PC-9 (cell line): Measurements from ENCODE around the gene TSHZ2. TPM values are rescaled to one million over a fixed set of nuclear protein-coding genes. Genes with fewer than 3 reads are reported as not detected.

Experiments
- BruUV-seq: library from RNA; stranded (reverse); fragments of 400-500 nt; replicated peaks from 2 replicates; lab custom pipeline; 2021; lab: Mats Ljungman, UMichigan
- CTCF ChIA-PET: fragments of 300-600 bp; sonication (Branson Sonifier 250); formaldehyde crosslinking; loops from one replicate; lab custom pipeline; 2022; ENCODE audit warnings: antibody characterized with exemption; lab: Charles Lee
- POLR2A ChIA-PET: fragments of 300-600 bp; sonication (Branson Sonifier 250); formaldehyde crosslinking; loops from one replicate; lab custom pipeline; 2022; ENCODE audit warnings: antibody characterized with exemption; ENCODE audit not compliant: unreplicated experiment; lab: Charles Lee
- DNase-seq, 2 experiments: peaks; one replicate each; pipeline versions ENCODE4 v3.0.0 to v3.0.0-alpha.2; 2015 to 2022; ENCODE audit warnings: mixed read lengths in 1 of 2
- H2AFZ ChIP-seq: fragments of 200-600 bp; sonication (generic); 2 replicates; pipeline ENCODE4 v1.8.1; 2017; ENCODE audit warnings: antibody characterized with exemption
- H3F3A ChIP-seq: fragments of 200-600 bp; sonication (generic); 2 replicates; pipeline ENCODE4 v1.8.1; 2017; ENCODE audit warnings: antibody characterized with exemption, mild to moderate bottlenecking, low read depth; ENCODE audit not compliant: insufficient read depth
- H3K27ac ChIP-seq: fragments of 200-600 bp; sonication (generic); 2 replicates; pipeline ENCODE4 v1.6.1; 2016; ENCODE audit warnings: mixed run types
- H3K27me3 ChIP-seq: fragments of 200-600 bp; sonication (generic); 2 replicates; pipeline ENCODE4 v1.6.1; 2016; ENCODE audit warnings: low read depth, mixed run types; ENCODE audit not compliant: insufficient read depth
- H3K36me3 ChIP-seq: fragments of 200-600 bp; sonication (generic); 2 replicates; pipeline ENCODE4 v1.6.1; 2016; ENCODE audit warnings: low read depth, mixed run types
- H3K4me1 ChIP-seq: fragments of 200-600 bp; sonication (generic); replicated peaks from 2 replicates; pipeline ENCODE4 v1.6.1; 2016; ENCODE audit warnings: mixed run types; ENCODE audit not compliant: insufficient read depth
- H3K4me2 ChIP-seq: fragments of 200-600 bp; sonication (generic); 2 replicates; pipeline ENCODE4 v1.6.1; 2017; ENCODE audit warnings: mixed run types
- H3K4me3 ChIP-seq: fragments of 200-600 bp; sonication (generic); 2 replicates; pipeline ENCODE4 v1.6.1; 2016; ENCODE audit warnings: mixed run types
- H3K79me2 ChIP-seq: fragments of 200-600 bp; sonication (generic); 2 replicates; pipeline ENCODE4 v1.6.1; 2017; ENCODE audit warnings: low read depth, mixed run types
- H3K9me2 ChIP-seq: fragments of 200-600 bp; sonication (generic); 2 replicates; pipeline ENCODE4 v1.8.1; 2017; ENCODE audit warnings: mild to moderate bottlenecking; ENCODE audit not compliant: insufficient read depth
- H3K9me3 ChIP-seq: fragments of 200-600 bp; sonication (generic); 2 replicates; pipeline ENCODE4 v1.8.1; 2016; ENCODE audit warnings: low read depth; ENCODE audit not compliant: insufficient read depth
- H4K20me1 ChIP-seq: fragments of 200-600 bp; sonication (generic); 2 replicates; pipeline ENCODE4 v1.8.1; 2017; ENCODE audit not compliant: insufficient read depth
- CTCF ChIP-seq: fragments of 200-600 bp; sonication (generic); conservative IDR thresholded peaks from 2 replicates; pipeline ENCODE4 v1.6.1; 2017; ENCODE audit warnings: mixed run types, antibody characterized with exemption, mild to moderate bottlenecking, moderate library complexity
- EZH2 ChIP-seq: fragments of 200-600 bp; sonication (generic); IDR thresholded peaks from 2 replicates; pipeline ENCODE4 v1.8.0; 2017; ENCODE audit warnings: antibody characterized with exemption, low read depth
- intact Hi-C: fragments of 100-400 bp; cut with micrococcal nuclease; formaldehyde crosslinking; loops from one replicate; pipeline ENCODE4 v1.10.0; 2022; ENCODE audit not compliant: unreplicated experiment
- total RNA-seq: library from RNA; stranded (reverse); gene quantifications from 2 replicates; pipeline ENCODE4 v1.2.3, GENCODE V29; 2021

TSHZ2 gene
- total RNA-seq, 1 experiment from 2014 or later: not detected

- H3K79me2 ChIP-seq: no peaks in the 10 kb centered on the region
- TF ChIP-seq CTCF: no peak
- no peak for TF ChIP-seq EZH2
- no peaks in the 10 kb centered on the region for H3K36me3 ChIP-seq
- peaks cover 14% of the 10 kb centered on the region; the same call in 1 of the 2 replicates for H3K27me3 ChIP-seq
- no peaks in the 10 kb centered on the region for H4K20me1 ChIP-seq
- ChIA-PET CTCF (interaction anchor here (0.6 kb wide), 1 partner anchor 79 kb away, joined by 4 read pairs; no protein-coding TSS in a partner anchor), POLR2A (no interaction called here)
- H3K9me3 ChIP-seq: no peaks in the 10 kb centered on the region; the same call in 1 of the 2 replicates
- intact Hi-C loops: no loop called here
- H3K9me2 ChIP-seq: no peaks in the 10 kb centered on the region
- no peak overlapping the region for H3K27ac ChIP-seq
- no peaks in the 10 kb centered on the region for H3K4me1 ChIP-seq
- H2AFZ ChIP-seq: no peak overlapping the region
- H3F3A ChIP-seq: no peaks in the 10 kb centered on the region
- no TSS peak for BruUV-seq
- DNase-seq: peak in 1 of 2 experiments; percentile 12
- no peak overlapping the region for H3K4me3 ChIP-seq
- no peak overlapping the region for H3K4me2 ChIP-seq
Measured at GRCh38 chr20:53079828-53080686, 107.9 kb downstream of the TSHZ2 start.

- ChIA-PET POLR2A (no interaction called here), CTCF (no interaction called here)
- Histone ChIP-seq H3K4me1 (no peaks in the 10 kb centered on the region), H2AFZ (no peak overlapping the region), H3K9me3 (no peaks in the 10 kb centered on the region; the same call in 1 of the 2 replicates), H3K4me3 (no peak overlapping the region), H4K20me1 (no peaks in the 10 kb centered on the region), H3K27me3 (peaks cover 20% of the 10 kb centered on the region), H3K4me2 (no peak overlapping the region), H3K9me2 (no peaks in the 10 kb centered on the region), H3K27ac (no peak overlapping the region), H3F3A (no peaks in the 10 kb centered on the region), H3K36me3 (no peaks in the 10 kb centered on the region), H3K79me2 (no peaks in the 10 kb centered on the region)
- no TSS peak for BruUV-seq
- intact Hi-C loops: no loop called here
- no peak for TF ChIP-seq CTCF
- TF ChIP-seq EZH2: no peak
- DNase-seq: no peak
Measured at GRCh38 chr20:53080687-53080962, 108.5 kb downstream of the TSHZ2 start.

GRCh38 chr20:53080969-53081871, 109.1 kb downstream of the TSHZ2 start:
- TF ChIP-seq EZH2: no peak
- TF ChIP-seq CTCF: no peak
- H3K36me3 ChIP-seq: no peaks in the 10 kb centered on the region
- no peak overlapping the region for H2AFZ ChIP-seq
- no peaks in the 10 kb centered on the region for H4K20me1 ChIP-seq
- H3K79me2 ChIP-seq: no peaks in the 10 kb centered on the region
- H3K4me3 ChIP-seq: no peak overlapping the region
- no peak for DNase-seq
- no peak overlapping the region for H3K4me2 ChIP-seq
- CTCF ChIA-PET: no interaction called here
- no peaks in the 10 kb centered on the region for H3F3A ChIP-seq
- intact Hi-C loops: no loop called here
- no TSS peak for BruUV-seq
- no peaks in the 10 kb centered on the region for H3K4me1 ChIP-seq
- no peaks in the 10 kb centered on the region; the same call in 1 of the 2 replicates for H3K9me3 ChIP-seq
- H3K27ac ChIP-seq: no peak overlapping the region
- H3K9me2 ChIP-seq: no peaks in the 10 kb centered on the region
- POLR2A ChIA-PET: no interaction called here
- peaks cover 24% of the 10 kb centered on the region for H3K27me3 ChIP-seq
